H1 (cell line): ENCODE data around the gene PELI2. TPM values are rescaled to one million over a fixed set of nuclear protein-coding genes. Genes with fewer than 3 reads are reported as not detected.

ENCODE experiments used
- CTCF ChIA-PET: fragments of 300-600 bp; sonication (Branson Sonifier 250); formaldehyde crosslinking; loops from one replicate; lab custom pipeline; 2021; ENCODE audit not compliant: partially characterized antibody; lab: Charles Lee
- POLR2A ChIA-PET: fragments of 300-600 bp; sonication (Branson Sonifier 250); formaldehyde crosslinking; loops from one replicate; lab custom pipeline; 2021; ENCODE audit warnings: inconsistent platforms; ENCODE audit not compliant: partially characterized antibody; lab: Charles Lee
- DNase-seq, 2 experiments: peaks; one replicate each; pipeline versions ENCODE4 v3.0.0 to v3.0.0-alpha.2; 2010 to 2022; ENCODE audit warnings: low spot score in 2 of 2, low read depth in 1 of 2, mixed read lengths in 1 of 2
- FAIRE-seq: peaks from 2 replicates; lab custom pipeline; 2011; peaks lifted over from hg19 to GRCh38; lab: Jason Lieb, UNC
- H2AFZ ChIP-seq: 2 replicates; pipeline ENCODE4 v1.8.1; 2012; ENCODE audit warnings: low read length, inconsistent platforms
- H2AK5ac ChIP-seq: 2 replicates; pipeline ENCODE4 v1.6.1; 2013; ENCODE audit warnings: low read depth, low read length
- H2BK120ac ChIP-seq: replicated peaks from 2 replicates; pipeline ENCODE3; 2013; ENCODE audit warnings: low read depth, low read length, inconsistent platforms
- H2BK12ac ChIP-seq: 2 replicates; pipeline ENCODE4 v1.6.1; 2013; ENCODE audit warnings: low read depth, low read length
- H2BK15ac ChIP-seq: 2 replicates; pipeline ENCODE4 v1.6.1; 2013; ENCODE audit warnings: low read length
- H2BK20ac ChIP-seq: 2 replicates; pipeline ENCODE4 v1.6.1; 2013; ENCODE audit warnings: low read length
- H2BK5ac ChIP-seq: 2 replicates; pipeline ENCODE4 v1.6.1; 2013; ENCODE audit warnings: low read depth, low read length
- H3K14ac ChIP-seq: 2 replicates; pipeline ENCODE4 v1.6.1; 2013; ENCODE audit warnings: inconsistent platforms; ENCODE audit not compliant: insufficient read length
- H3K18ac ChIP-seq: 2 replicates; pipeline ENCODE4 v1.6.1; 2013; ENCODE audit warnings: low read length; ENCODE audit errors: extremely low read depth
- H3K23ac ChIP-seq: 2 replicates; pipeline ENCODE4 v1.6.1; 2013; ENCODE audit warnings: inconsistent platforms; ENCODE audit not compliant: insufficient read length
- H3K23me2 ChIP-seq: 2 replicates; pipeline ENCODE4 v1.6.1; 2013; ENCODE audit warnings: low read depth, low read length
- H3K27ac ChIP-seq: 2 replicates; pipeline ENCODE4 v1.6.1; 2011; ENCODE audit warnings: low read depth, low read length, inconsistent platforms
- H3K27me3 ChIP-seq, 4 experiments: replicated peaks in 1 of 4; 1 replicate in 1 of 4; 2 replicates in 3 of 4; pipeline versions ENCODE4 v1.6.1 to v1.8.1; 2011 to 2013; ENCODE audit warnings: low read length in 3 of 4, mild to moderate bottlenecking in 3 of 4, inconsistent platforms in 2 of 4, mixed read lengths in 2 of 4, moderate library complexity in 1 of 4; ENCODE audit not compliant: control insufficient read depth in 3 of 4, insufficient read depth in 3 of 4; ENCODE audit errors: extremely low read depth in 1 of 4
- H3K36me3 ChIP-seq, 4 experiments: 2 replicates each; pipeline versions ENCODE4 v1.6.1 to v1.8.1; 2011 to 2013; ENCODE audit warnings: mild to moderate bottlenecking in 4 of 4, low read length in 3 of 4, moderate library complexity in 2 of 4, control low read depth in 1 of 4, inconsistent platforms in 1 of 4; ENCODE audit not compliant: insufficient read depth in 4 of 4, control insufficient read depth in 2 of 4
- H3K4ac ChIP-seq: replicated peaks from 2 replicates; pipeline ENCODE3; 2013; ENCODE audit warnings: low read length, low read depth, mixed read lengths, inconsistent platforms; ENCODE audit not compliant: insufficient read length
- H3K4me1 ChIP-seq, 4 experiments: replicated peaks in 1 of 4; 1 replicate in 1 of 4; 2 replicates in 3 of 4; pipeline versions ENCODE4 v1.6.1 to v1.8.1; 2011 to 2013; ENCODE audit warnings: low read length in 3 of 4, inconsistent platforms in 2 of 4, mixed read lengths in 1 of 4; ENCODE audit not compliant: insufficient read depth in 4 of 4, control insufficient read depth in 3 of 4
- H3K4me2 ChIP-seq, 2 experiments: 2 replicates each; pipeline versions ENCODE4 v1.6.1 to v1.8.1; 2011 to 2013; ENCODE audit warnings: low read depth in 2 of 2, low read length in 2 of 2, control low read depth in 1 of 2, inconsistent platforms in 1 of 2, mild to moderate bottlenecking in 1 of 2; ENCODE audit not compliant: insufficient read depth in 1 of 2
- H3K4me3 ChIP-seq, 4 experiments: fragments of 200-600, 300-600 bp in 1 of 4; sonication (generic), shearing (Covaris generic), sonication (Bioruptor Twin) in 1 of 4; 2 replicates each; pipeline versions ENCODE4 v1.5.1 to v1.8.1; 2011 to 2016; ENCODE audit warnings: low read length in 4 of 4, low read depth in 3 of 4, control low read depth in 2 of 4, inconsistent platforms in 2 of 4, mild to moderate bottlenecking in 2 of 4, mixed read lengths in 1 of 4, moderate library complexity in 1 of 4; ENCODE audit not compliant: insufficient read depth in 2 of 4; ENCODE audit errors: extremely low read depth in 1 of 4
- H3K56ac ChIP-seq: replicated peaks from 2 replicates; pipeline ENCODE3; 2013; ENCODE audit warnings: low read depth, mild to moderate bottlenecking, mixed read lengths, low read length, inconsistent platforms; ENCODE audit not compliant: insufficient read length
- H3K79me1 ChIP-seq: 2 replicates; pipeline ENCODE4 v1.6.1; 2013; ENCODE audit warnings: low read depth, low read length, control low read depth
- H3K79me2 ChIP-seq, 2 experiments: 2 replicates each; pipeline versions ENCODE4 v1.6.1 to v1.8.1; 2012 to 2013; ENCODE audit warnings: low read length in 2 of 2, mild to moderate bottlenecking in 2 of 2, inconsistent platforms in 1 of 2; ENCODE audit not compliant: insufficient read depth in 2 of 2, control insufficient read depth in 1 of 2
- H3K9ac ChIP-seq, 4 experiments: replicated peaks in 1 of 4; 1 replicate in 1 of 4; 2 replicates in 3 of 4; pipeline versions ENCODE4 v1.6.1 to v1.8.1; 2011 to 2013; ENCODE audit warnings: low read depth in 3 of 4, low read length in 3 of 4, control low read depth in 2 of 4, mild to moderate bottlenecking in 2 of 4, moderate library complexity in 2 of 4, inconsistent platforms in 1 of 4; ENCODE audit errors: extremely low read depth in 1 of 4
- H3K9me3 ChIP-seq, 2 experiments: 2 replicates each; pipeline versions ENCODE4 v1.6.1 to v1.8.1; 2012 to 2013; ENCODE audit warnings: mild to moderate bottlenecking in 2 of 2, moderate library complexity in 2 of 2, control low read depth in 1 of 2, inconsistent platforms in 1 of 2, low read depth in 1 of 2, low read length in 1 of 2, mixed read lengths in 1 of 2; ENCODE audit not compliant: insufficient read depth in 2 of 2
- H4K20me1 ChIP-seq, 2 experiments: replicated peaks in 1 of 2; 2 replicates each; pipeline versions ENCODE3 to v1.8.1; 2011 to 2013; ENCODE audit warnings: inconsistent platforms in 2 of 2, low read length in 2 of 2, mild to moderate bottlenecking in 1 of 2; ENCODE audit not compliant: insufficient read depth in 2 of 2, control insufficient read depth in 1 of 2
- H4K5ac ChIP-seq: 2 replicates; pipeline ENCODE4 v1.6.1; 2013; ENCODE audit warnings: low read length, low read depth, mixed read lengths, inconsistent platforms; ENCODE audit not compliant: insufficient read length
- H4K8ac ChIP-seq: 2 replicates; pipeline ENCODE4 v1.8.0; 2013; ENCODE audit warnings: mild to moderate bottlenecking, moderate library complexity, low read length, inconsistent platforms; ENCODE audit not compliant: insufficient read depth; ENCODE audit errors: extremely low read depth
- H4K91ac ChIP-seq: replicated peaks from 2 replicates; pipeline ENCODE3; 2013; ENCODE audit warnings: low read length, mixed read lengths, inconsistent platforms; ENCODE audit not compliant: insufficient read length
- BRCA1 ChIP-seq: IDR thresholded peaks from 2 replicates; pipeline ENCODE4 v1.6.1; 2012; ENCODE audit warnings: low read depth, low read length, improper control_type of control experiment
- CTCF ChIP-seq, 3 experiments: IDR thresholded peaks; 1 replicate in 2 of 3; 2 replicates in 1 of 3; pipeline versions ENCODE4 v1.5.1 to v1.6.1; 2011; ENCODE audit warnings: low read length in 3 of 3, mild to moderate bottlenecking in 3 of 3, inconsistent platforms in 2 of 3, low read depth in 1 of 3, moderate library complexity in 1 of 3; ENCODE audit not compliant: insufficient read depth in 1 of 3; ENCODE audit errors: control extremely low read depth in 1 of 3
- EZH2 ChIP-seq: fragments of 200-600 bp; sonication (generic); IDR thresholded peaks from 2 replicates; pipeline ENCODE4 v1.7.1; 2012; ENCODE audit warnings: low read depth, mild to moderate bottlenecking, moderate library complexity, low read length, inconsistent platforms; ENCODE audit not compliant: severe bottlenecking
- FOSL1 ChIP-seq: IDR thresholded peaks from 2 replicates; pipeline ENCODE4 v1.6.1; 2011; ENCODE audit warnings: mild to moderate bottlenecking, low read depth, low read length, moderate library complexity; ENCODE audit not compliant: insufficient read depth
- RAD21 ChIP-seq, 2 experiments: IDR thresholded peaks in 1 of 2; conservative IDR thresholded peaks in 1 of 2; 2 replicates each; pipeline ENCODE4 v1.6.1; 2011; ENCODE audit warnings: low read depth in 2 of 2, low read length in 2 of 2, improper control_type of control experiment in 1 of 2, inconsistent platforms in 1 of 2, mild to moderate bottlenecking in 1 of 2, moderate library complexity in 1 of 2
- SAP30 ChIP-seq: fragments of 300-600 bp; sonication (generic); IDR thresholded peaks from 2 replicates; pipeline ENCODE4 v1.7.1; 2012; ENCODE audit warnings: low read length, moderate library complexity, mild to moderate bottlenecking, inconsistent platforms; ENCODE audit not compliant: insufficient read depth, insufficient replicate concordance
- TAF1 ChIP-seq: IDR thresholded peaks from 2 replicates; pipeline ENCODE4 v1.6.1; 2011; ENCODE audit warnings: mild to moderate bottlenecking, low read depth, low read length
- WGBS, 2 experiments: shearing (Covaris generic) in 1 of 2; methylation state at CpG; one replicate each; pipeline versions ENCODE4 v1.1.6 to v1.1.7; 2013 to 2015; ENCODE audit warnings: low lambda C conversion rate in 2 of 2, mixed read lengths in 2 of 2, inconsistent platforms in 1 of 2, low coverage in 1 of 2, missing lambda C conversion rate in 1 of 2; ENCODE audit not compliant: insufficient replicate concordance in 2 of 2, insufficient coverage in 1 of 2, insufficient read length in 1 of 2; ENCODE audit errors: extremely low coverage in 1 of 2, missing lambda C conversion rate in 1 of 2; 5-methylcytosine and 5-hydroxymethylcytosine counted together
- polyA plus RNA-seq, 7 experiments: library from polyadenylated mRNA; depleted of rRNA in 3 of 7; stranded (reverse) in 5 of 7; unstranded in 2 of 7; fragments of >200 nt in 5 of 7; fragments of 200-250 nt in 2 of 7; gene quantifications; 1 replicate in 5 of 7; 2 replicates in 1 of 7; 4 replicates in 1 of 7; pipeline versions ENCODE4 v1.2.1 to v1.2.3, GENCODE V29; 2011 to 2013; ENCODE audit warnings: missing spikeins in 2 of 7, mixed read lengths in 2 of 7
- total RNA-seq: library from RNA; stranded (reverse); fragmentation: NEBNext Ultra II Directional; extraction: Animal tissue kit (Norgen Biotek cat#: 25700); gene quantifications from 2 replicates; pipeline ENCODE4 v1.2.1, GENCODE V29; 2021

PELI2 gene
- total and polyA plus RNA-seq, 2 of the 8 experiments (the other 6 are each of a cell fraction or from before 2014, with no cell fraction given): 14.6 to 25.7 TPM

DNA sequence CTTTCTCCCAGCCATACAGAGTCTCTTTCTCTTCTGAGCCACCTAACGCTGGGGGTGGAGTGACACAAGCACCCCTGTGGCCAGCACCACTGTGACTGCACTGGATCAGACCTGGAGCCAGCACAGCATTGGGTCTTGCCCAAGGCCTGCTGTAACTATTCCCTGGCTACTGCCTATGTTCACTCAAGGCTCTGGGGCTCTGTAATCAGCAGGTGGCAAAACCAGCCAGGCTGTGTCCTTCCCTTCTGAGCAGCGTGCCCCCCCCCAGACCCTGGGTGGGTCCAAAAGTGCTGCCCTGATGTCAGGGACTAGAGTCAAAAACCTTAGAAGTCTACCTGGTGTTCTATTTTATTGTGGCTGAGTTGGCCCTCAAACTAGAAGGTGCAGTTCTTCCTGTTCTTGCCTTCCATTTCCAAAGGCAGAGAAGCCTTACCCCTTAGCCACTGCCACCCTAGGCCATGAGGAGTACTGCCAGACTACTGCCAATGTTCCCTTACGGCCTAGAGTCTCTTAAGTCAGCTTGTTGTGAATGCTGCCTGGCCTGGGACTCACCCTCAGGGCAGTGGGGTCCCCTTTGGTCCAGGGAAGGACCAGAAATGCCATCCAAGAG, 49.9 kb downstream of the PELI2 start:
- 87% methylated on average over 3 of the region's 3 CpGs; no CpG with 5 or more reads in 1 of the 2 experiments for WGBS, 2 experiments
- Histone ChIP-seq H3K4me1 (peaks cover 0 to 4% (median 0%) of the 10 kb centered on the region in 4 experiments; a peak in 2 of 7 replicates), H4K8ac (no peak overlapping the region; the same call in 1 of the 2 replicates), H3K23me2 (no peaks in the 10 kb centered on the region), H3K79me1 (peaks cover 2% of the 10 kb centered on the region), H3K4me2 (no peak overlapping the region), H4K20me1 (peaks cover 0 to 2% of the 10 kb centered on the region in 2 experiments), H3K14ac (no peak overlapping the region), H3K56ac (no peak overlapping the region), H2BK5ac (no peak overlapping the region), H4K5ac (no peak overlapping the region), H3K27me3 (no peaks in the 10 kb centered on the region), H3K4ac (no peak overlapping the region), H3K9me3 (no peaks in the 10 kb centered on the region), H2BK12ac (no peak overlapping the region), H4K91ac (no peak overlapping the region), H2AK5ac (0 out of 2 replicates have a peak overlapping the region, but pooled peaks have one; percentile 53), H3K79me2 (peaks cover 0 to 90% of the 10 kb centered on the region in 2 experiments; a peak in 3 of 4 replicates), H2BK15ac (no peak overlapping the region), H3K9ac (no peak overlapping the region), H2AFZ (no peak overlapping the region), H2BK120ac (no peak overlapping the region), H3K18ac (no peak overlapping the region), H3K36me3 (no peaks in the 10 kb centered on the region), H3K23ac (no peak overlapping the region), H3K4me3 (no peak overlapping the region), H3K27ac (no peak overlapping the region), H2BK20ac (no peak overlapping the region)
- no peak for DNase-seq
- ChIA-PET CTCF (interaction anchor here (0.7 to 1.0 kb wide), 2 partner anchors 16 to 835 kb away, joined by 3 read pairs; no protein-coding TSS in a partner anchor), POLR2A (no interaction called here)
- TF ChIP-seq BRCA1: no peak
- no peak for TF ChIP-seq TAF1
- peak in 1 of 3 experiments; percentile 6; a peak in 1 of 4 replicates for TF ChIP-seq CTCF (IDR thresholded peaks at IDR 0.05; ENCODE audit: control extremely low read depth in 1 of 3, insufficient read depth in 1 of 3, low read depth in 1 of 3, low read length in 3 of 3)
- TF ChIP-seq EZH2: no peak
- no peak for TF ChIP-seq FOSL1
- no peak for TF ChIP-seq SAP30
- TF ChIP-seq RAD21 (IDR thresholded peaks at IDR 0.05 in 1 of 2, conservative IDR thresholded peaks at IDR 0.05 in 1 of 2; ENCODE audit: low read depth in 2 of 2, low read length in 2 of 2): 0 out of 4 replicates have a peak, but pooled peaks of 1 of the 2 experiments have one; percentile 2
- no peak for FAIRE-seq
